IMR-90 (cell line): Measurements from ENCODE around the gene NRM.

ENCODE experiments used
- BHLHE40 ChIP-seq: fragments of 150-350 bp; IDR thresholded peaks from 2 replicates; pipeline ENCODE4 v1.6.1; 2016; ENCODE audit warnings: mild to moderate bottlenecking, low read depth, low read length
- CEBPB ChIP-seq: IDR thresholded peaks from 2 replicates; pipeline ENCODE4 v1.6.1; 2012; ENCODE audit warnings: low read depth, low read length, improper control_type of control experiment
- CTCF ChIP-seq: conservative IDR thresholded peaks from 2 replicates; pipeline ENCODE4 v1.5.1; 2012; ENCODE audit warnings: mild to moderate bottlenecking, low read depth, low read length, improper control_type of control experiment
- FOS ChIP-seq: fragments of 150-350 bp; IDR thresholded peaks from 2 replicates; pipeline ENCODE4 v1.6.1; 2016; ENCODE audit warnings: low read depth, low read length
- MAFK ChIP-seq: IDR thresholded peaks from 2 replicates; pipeline ENCODE4 v1.6.1; 2012; ENCODE audit warnings: low read depth, low read length, improper control_type of control experiment
- MAZ ChIP-seq: IDR thresholded peaks from 2 replicates; pipeline ENCODE4 v1.6.1; 2012; ENCODE audit warnings: low read depth, mild to moderate bottlenecking, low read length, improper control_type of control experiment, moderate library complexity, borderline replicate concordance
- MXI1 ChIP-seq: IDR thresholded peaks from 2 replicates; pipeline ENCODE4 v1.6.1; 2012; ENCODE audit warnings: low read depth, mild to moderate bottlenecking, low read length, moderate library complexity, borderline replicate concordance
- POLR2A ChIP-seq: IDR thresholded peaks from 2 replicates; pipeline ENCODE4 v1.6.1; 2012; ENCODE audit warnings: mild to moderate bottlenecking, low read depth, low read length
- RAD21 ChIP-seq: IDR thresholded peaks from 2 replicates; pipeline ENCODE4 v1.6.1; 2012; ENCODE audit warnings: low read length, improper control_type of control experiment
- RFX5 ChIP-seq: IDR thresholded peaks from 2 replicates; pipeline ENCODE4 v1.8.0; 2012; ENCODE audit warnings: low read depth, mild to moderate bottlenecking, low read length, moderate library complexity
- SMC3 ChIP-seq: fragments of 150-350 bp; IDR thresholded peaks from 2 replicates; pipeline ENCODE4 v1.6.1; 2016; ENCODE audit warnings: low read depth, mild to moderate bottlenecking, antibody characterized with exemption, low read length, moderate library complexity

GRCh38 chr6:30676660-30677285 is 14.0 kb downstream of the NRM start:
- TF ChIP-seq CTCF (no peak), POLR2A (no peak), MAZ (no peak), FOS (no peak), CEBPB (no peak), RFX5 (no peak), SMC3 (no peak), RAD21 (no peak), MAFK (no peak), MXI1 (no peak), BHLHE40 (no peak)
